Activated CD4-positive, CD25-positive, alpha-beta regulatory T cell (primary cell): ENCODE measurements around the gene IFT80.

ENCODE experiments used
- DNase-seq, 4 experiments: peaks; one replicate each; lab custom pipeline; 2025; lab: John Stamatoyannopoulos, UW

The IFT80 gene

DNA sequence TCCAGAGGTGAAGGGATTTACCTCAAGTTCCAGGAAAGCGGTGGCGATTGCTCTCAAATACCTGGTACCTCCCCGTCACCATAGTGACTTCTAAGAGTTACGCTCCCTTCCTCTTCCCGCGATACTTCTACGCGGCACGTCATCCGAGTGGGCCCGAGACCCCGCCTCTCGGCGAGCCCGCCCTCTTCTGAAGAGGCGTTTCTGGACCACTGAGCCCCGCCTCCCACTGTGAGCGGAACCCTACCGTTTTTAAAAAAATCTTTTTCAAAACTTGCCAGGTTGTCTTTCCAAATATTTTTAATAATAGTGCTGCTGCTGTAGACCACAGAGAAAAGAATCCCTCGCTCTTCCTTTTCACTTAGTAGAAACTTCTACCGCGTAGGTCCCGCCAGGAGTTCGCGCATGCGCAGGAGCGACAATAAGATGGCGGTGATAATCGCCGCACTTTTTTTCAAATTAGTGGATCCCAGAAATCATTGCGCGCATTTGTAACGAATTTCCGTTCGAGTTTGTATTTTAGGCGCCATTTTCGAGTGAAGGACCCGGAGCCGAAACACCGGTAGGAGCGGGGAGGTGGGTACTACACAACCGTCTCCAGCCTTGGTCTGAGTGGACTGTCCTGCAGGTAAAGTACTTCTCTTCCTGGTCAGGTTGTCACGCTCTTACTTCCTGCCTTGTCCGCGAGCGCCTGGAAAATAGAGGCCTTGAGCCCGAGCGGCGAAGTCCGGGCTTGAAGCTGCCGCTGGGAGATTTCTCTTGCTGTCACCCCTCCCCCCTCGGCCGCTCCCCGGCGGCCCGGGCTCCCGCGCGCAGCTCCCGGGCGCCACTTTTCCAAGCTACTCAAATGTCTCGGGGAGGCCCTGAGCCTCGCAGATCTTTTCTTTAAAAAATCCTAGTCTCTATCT, at the start of gene IFT80, which contains the start of gene SMC4:
Gene IFT80 (minus strand): TSS at position 101 of the 905 bp plus-strand sequence. CDS start 14,625 bp downstream, outside the sequence.
Gene SMC4 (plus strand): TSS at position 526 of the 905 bp plus-strand sequence. CDS start 1,177 bp downstream, outside the sequence.
- DNase-seq, result peak; percentile 76 to 89 (median 89)

DNA sequence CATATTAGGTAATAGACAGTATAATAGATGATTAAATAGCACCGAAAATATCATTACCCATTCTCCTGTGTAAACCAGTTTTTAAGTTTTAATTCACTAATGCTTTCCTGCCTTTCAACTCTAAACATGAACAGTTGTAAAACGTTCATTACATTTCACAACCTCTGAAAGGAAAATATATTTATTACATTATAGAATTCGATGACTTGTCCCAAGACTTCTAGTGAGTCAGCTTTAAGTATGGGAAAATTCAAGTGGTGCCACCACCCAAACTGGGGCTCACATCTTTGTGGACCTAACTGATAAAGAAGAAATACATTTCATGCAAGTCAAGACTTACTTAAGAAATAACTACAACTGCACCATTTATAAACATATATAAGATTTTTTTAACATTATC, 48.5 kb upstream of the IFT80 start:
- DNase-seq, result no peak

DNA sequence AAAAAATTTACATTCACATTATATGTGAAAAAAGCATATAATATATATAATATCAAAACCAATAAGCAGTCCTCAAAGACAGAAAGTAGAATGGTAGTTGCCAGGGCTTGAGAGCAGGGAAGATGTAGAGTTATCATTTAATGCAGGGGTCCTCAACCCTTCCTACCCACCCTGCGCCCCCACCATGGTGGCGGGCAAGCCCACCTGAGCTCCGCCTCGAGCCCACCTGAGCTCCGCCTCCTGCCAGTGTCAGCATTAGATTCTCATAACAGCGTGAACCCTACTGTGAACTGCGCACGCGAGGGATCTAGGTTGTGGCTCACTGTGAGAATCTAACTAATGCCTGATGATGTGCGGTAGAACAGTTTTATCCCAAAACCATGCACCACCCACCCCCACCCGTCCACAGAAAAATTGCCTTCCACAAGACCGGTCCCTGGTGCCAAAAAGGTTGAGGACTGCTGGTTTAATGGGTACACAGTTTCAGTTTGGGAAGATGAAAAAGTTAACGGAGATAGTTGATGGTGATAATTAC, 47.6 kb upstream of the IFT80 start:
- no peak for DNase-seq

DNA sequence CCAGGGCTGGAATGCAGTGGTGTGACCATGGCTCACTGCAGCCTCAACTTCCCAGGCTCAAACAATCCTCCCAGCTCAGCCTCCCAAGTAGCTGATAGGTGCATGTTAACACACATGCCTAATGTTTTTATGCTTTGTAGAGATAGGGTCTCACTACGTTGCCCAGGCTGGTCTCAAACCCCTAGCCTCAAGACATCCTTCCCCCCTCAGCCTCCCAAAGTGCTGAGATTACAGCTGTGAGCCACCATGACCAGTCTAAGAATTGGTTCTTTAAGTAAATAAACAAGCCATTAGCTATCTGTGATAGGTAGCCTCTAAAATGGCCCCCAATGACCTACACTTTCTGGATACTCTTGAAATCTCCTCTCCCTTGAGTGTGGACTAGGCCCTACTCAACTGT, 46.8 kb upstream of the IFT80 start:
- no peak for DNase-seq

DNA sequence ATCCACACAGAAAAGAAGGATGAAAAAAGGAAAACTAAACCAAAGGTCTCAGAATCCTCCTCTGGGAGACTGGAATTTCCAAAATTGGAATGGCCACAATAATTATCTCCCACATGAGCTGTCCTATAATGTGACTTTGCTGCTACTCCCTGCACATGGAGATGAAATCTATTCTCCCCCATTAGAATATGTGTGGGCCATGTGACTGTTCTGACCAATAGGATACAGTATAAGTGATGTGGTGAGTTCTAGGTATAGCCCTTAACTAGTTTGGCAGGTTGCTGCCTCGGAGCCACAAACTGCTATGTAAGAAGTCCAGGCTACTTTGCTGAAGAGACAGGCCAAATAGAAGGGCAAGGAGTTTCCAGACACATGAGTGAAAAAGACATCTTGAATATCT, 45.4 kb upstream of the IFT80 start:
- DNase-seq, result no peak

DNA sequence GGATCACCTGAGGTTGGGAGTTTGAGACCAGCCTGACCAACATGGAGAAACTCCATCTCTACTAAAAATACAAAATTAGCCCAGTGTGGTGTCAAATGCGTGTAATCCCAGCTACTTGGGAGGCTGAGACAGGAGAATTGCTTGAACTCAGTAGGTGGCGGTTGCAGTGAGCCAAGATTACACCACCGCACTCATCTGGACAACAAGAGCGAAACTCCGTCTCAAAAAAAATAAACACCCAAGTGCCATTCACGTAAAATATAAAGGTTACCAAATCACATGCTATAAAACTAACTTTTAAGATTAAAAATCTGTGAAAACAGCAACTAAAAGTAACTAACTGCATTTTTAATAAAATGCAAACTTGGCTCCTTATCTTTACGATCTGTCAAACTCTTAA, 41.7 kb upstream of the IFT80 start:
- DNase-seq, result no peak

DNA sequence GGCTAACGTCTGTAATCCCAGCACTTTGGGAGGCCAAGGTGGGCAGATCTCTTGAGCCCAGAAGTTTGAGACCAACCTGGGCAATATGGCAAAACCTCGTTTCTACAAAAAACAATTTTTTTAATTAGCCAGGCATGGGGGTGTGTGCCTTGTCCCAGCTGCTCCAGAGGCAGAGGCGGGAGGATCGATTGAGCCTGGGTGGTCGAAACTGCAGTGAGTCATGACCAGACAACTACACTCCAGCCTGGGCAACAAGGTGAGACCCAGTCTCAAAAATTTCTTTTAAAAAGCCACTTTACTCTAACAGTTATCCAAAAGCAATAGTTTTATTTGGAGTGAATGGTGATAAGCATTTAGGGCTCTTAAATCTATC, 38.0 kb upstream of the IFT80 start:
- DNase-seq, result no peak

DNA sequence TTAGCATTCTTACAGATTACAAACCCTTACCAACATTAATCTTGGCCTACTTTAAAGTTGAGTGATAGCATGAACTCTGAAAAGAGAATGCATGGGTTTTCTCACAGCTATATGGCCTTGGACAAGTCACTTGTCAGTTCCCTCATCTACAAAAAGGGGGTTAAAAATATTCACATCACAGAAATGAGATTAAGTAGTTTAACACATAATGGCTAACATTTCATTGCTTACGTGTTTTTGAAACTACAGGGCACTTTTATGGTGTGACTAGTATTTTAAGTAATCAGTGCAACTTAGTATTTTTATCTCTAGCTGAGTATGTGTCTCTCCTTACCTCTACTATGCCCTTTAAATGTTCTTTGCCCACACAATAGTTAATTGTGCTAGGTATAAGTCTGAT, 36.7 kb upstream of the IFT80 start:
- DNase-seq, result no peak

DNA sequence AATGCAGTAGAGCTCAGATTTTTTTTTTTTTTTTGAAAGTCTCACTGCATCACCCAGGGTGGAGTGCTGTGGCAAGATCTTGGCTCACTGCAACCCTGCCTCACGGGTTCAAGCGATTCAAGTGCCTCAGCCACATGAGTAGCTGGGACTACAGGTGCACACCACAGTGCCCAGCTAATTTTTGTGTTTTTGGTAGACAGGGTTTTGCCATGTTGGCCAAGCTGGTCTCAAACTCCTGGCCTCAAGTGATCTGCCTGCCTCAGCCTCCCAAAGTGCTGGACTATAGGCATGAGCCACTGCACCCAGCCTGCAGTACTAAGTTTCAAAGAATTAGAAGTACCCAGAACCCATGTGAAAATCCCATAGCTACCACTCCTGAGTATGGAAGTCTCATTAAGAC, 36.1 kb upstream of the IFT80 start:
- no peak for DNase-seq

DNA sequence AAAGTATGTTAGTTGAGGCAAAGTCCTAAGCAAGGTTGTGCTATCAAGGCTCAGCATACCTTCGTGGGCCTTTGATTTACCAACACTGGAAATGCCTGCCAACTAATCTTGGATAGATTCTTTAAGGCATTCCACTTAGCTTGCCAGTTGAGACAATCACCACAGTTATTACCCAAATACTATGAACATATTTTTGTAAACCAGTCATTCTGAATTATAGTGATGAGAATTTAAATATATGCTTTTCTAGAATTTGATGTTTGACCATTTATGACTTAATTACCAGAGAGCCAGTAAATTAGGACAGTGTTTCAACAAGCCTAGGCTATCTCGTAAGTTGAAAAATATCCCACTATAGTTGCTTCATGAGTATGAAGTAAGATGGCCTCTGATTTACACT, 35.0 kb upstream of the IFT80 start:
- no peak for DNase-seq

DNA sequence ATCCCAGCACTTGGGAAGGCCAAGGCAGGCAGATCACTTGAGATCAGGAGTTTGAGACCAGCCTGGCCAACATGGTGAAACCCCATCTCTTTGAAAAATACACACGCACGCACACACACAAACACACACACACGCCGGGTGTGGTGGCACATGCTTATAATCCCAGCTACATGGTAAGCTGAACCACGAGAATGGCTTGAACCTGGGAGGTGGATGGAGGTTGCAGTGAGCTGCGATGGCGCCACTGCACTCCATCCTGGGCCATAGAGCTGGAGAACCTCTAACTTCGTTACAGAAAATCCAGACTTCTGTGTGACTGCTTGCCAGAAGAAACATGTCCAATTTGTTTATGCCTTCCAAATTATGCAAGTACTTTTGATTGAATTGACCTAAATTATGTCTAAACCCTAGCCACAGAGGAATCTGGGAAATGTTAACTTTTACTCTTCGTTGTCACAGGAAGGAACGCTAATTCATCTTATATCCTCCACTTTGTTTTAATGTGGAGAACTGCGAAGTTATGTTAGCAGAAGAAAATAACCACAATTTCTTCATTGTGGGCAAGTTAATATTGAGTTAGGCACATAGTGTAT, 28.9 kb upstream of the IFT80 start:
- DNase-seq, result no peak

DNA sequence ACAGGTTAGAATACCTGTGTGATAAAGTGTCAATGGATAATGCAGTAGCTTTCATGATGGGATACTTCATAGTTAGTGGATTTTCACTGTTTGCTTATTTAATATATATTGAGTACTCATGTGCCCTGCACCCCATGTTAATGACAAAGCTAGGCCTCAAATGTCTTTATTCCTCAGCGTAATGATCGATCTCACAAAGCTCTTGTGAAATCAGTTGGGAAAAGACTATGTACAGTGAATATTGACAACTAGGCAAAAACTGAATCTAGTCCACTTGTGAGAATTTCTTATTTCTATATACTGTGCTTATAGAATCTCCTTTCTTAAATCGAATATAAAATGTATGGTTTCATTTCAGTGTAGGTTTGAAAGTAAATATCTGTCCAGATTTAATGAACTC, 18.3 kb upstream of the IFT80 start:
- DNase-seq, result no peak

DNA sequence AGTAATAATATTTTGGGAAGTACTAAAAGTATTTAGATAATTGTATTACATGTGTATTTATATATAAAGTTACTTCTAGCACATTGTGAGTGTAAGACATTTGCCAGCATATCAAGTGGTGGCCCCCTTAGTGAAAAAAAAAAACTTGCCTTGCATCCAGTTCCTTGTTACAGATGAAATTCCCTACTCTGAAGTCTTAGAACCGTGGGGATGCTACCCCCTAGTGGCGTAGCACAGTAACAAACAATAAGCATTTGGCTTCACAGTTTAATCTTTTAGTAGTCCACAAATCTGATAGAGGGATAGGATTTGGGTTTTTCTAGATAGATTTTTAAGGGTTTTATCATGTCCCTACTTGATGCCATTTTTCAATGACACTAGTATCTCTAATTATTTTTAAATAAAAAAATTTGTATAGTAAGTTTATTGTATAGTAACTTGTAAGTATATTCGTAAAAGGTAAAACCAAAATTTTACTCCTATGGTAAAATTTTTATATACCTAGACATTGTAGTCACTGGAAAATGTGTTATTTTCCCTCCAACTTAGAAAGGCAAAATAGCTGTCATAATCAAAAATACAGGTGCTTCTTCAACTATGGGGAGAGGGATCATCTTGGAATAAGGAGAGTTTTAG, 14.7 kb upstream of the IFT80 start:
- peak; percentile 24 to 30 (median 26) for DNase-seq

DNA sequence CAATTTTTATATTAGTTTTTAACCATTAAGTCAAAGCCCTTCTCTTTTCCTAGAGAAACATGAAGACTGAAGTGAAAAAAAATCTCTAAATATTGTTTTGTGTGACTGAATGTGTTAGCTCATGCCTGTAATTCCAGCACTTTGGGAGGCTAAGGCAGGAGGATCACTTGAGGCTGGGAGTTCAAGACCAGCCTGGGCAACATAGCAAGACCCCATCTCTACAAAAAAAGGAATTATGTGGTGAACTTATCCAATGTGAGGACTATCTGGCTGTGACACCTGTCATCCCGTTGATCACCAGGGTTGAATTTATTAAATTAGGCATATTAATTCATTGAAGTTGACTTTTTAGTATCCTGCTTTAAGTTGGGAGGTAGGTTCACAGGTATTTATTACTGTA, 13.5 kb upstream of the IFT80 start:
- DNase-seq, result no peak

DNA sequence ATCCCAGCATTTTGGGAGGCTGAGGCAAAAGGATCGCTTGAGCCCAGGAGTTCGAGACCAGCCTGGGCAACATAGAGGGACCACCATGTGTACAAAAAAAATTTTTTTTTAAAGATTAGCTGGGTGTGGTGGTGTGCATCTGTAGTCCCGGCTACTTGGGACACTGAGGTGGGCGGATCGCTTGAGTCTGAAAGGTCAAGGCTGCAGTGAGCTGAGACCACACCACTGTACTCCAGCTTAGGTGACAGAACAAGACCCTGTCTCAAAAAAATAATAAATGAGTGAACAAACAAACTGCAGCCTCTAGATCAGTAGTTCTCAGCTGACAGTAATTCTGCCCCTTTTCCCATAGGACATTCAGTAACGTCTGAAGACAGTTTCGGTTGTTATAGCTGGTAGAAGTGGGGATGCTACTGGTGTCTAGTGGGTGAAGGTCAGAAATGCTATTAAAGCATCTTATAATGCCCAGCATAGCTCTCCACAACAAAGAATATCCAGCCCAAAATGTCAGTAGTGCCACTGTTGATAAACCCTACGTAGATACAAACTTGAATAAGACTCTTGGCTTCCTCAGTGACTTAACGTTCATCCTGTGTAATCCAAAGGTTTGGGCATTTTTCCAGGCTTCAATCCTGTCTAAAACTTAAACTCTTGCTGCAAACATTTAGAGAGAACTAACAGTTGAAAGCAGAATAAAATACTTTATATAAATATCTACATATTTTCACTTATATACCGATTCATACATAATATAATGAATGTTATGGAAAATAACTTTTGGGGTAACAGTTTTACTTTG, 11.0 kb upstream of the IFT80 start:
- no peak for DNase-seq

DNA sequence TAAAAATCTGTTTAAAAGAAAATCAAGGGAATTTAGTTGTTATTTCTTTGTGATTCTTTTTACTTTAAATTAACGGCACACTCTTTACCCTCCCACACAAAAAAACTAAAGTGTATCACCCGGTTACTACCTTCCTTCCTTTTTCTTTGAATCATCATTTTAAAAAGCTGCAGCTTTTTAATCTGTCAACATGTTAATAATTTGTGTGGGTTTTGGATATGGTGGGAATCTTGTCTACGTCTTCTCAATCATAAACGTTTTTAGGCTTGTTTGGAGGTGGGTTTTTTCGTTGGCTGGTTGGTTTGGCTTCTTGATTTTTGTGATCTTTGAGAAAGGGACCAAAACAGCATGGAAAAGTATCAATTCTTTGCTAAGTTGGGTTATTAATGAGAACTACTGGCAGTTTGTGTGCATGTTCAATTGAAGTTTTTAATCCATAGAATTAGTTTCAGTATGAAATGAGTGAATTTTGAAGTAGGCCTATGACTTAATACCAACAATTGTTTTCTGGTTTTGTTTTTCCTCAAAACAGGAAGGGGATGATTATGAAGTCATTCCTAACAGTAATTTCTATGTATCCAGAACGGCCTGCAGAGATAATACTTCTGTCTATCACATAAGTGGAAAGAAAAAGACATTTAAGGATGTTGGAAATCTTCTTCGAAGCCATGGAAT, 4.9 kb upstream of the IFT80 start:
- DNase-seq, result no peak

DNA sequence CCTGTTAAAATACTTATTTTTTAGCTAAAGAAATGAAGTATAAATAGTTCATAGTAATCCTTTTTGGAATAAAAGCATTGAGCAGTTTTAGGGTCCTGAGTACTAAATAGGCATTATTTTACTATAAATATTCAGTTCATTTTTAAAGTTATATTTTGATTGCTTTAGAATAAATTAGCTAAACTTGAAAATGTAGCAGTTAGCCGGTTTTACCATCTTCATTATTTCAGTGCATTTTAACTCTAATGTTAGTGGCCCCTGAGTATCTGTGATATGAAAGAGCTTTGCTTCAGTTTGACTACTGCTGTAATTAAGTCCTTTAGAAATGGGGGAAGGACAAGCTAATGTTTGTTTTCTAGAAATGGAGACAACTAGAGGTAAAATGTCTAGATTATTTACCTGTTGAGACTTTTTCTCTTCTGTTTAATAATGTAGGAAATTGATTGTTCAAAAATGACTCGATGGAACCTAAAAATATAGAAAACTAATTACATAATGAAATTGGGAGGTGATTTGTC, 4.1 kb upstream of the IFT80 start:
- DNase-seq, result no peak

DNA sequence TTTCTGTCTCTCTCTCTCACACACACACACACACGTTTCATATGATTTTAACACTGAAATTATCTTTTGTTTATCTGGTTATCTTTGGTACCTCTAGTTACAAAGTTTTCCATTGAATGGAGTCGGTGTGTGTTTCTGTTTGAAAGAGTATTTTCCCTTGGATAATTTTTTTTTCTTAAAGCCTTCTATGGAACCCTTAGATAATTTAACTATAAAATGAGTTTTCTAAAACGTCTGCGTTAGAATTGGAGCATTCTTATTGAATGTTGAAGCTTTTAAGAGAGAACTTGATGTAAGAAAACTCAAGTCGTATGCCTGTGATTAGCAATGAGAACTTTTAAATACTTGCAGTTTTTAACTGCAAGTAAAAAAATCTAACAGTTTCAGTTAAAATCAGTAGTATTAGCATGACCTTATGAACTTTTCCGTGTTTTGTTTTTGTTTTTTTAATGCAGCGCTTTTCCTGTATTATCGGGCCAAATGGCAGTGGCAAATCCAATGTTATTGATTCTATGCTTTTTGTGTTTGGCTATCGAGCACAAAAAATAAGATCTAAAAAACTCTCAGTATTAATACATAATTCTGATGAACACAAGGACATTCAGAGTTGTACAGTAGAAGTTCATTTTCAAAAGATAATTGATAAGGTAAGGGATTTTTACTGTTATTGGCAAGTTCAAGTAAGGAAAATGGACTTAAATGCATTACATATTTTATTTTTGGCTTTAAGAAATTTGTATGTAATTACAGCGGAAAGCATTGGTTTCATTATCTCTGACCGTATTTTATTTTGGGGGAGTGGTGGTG, 3.4 kb upstream of the IFT80 start:
- no peak for DNase-seq

DNA sequence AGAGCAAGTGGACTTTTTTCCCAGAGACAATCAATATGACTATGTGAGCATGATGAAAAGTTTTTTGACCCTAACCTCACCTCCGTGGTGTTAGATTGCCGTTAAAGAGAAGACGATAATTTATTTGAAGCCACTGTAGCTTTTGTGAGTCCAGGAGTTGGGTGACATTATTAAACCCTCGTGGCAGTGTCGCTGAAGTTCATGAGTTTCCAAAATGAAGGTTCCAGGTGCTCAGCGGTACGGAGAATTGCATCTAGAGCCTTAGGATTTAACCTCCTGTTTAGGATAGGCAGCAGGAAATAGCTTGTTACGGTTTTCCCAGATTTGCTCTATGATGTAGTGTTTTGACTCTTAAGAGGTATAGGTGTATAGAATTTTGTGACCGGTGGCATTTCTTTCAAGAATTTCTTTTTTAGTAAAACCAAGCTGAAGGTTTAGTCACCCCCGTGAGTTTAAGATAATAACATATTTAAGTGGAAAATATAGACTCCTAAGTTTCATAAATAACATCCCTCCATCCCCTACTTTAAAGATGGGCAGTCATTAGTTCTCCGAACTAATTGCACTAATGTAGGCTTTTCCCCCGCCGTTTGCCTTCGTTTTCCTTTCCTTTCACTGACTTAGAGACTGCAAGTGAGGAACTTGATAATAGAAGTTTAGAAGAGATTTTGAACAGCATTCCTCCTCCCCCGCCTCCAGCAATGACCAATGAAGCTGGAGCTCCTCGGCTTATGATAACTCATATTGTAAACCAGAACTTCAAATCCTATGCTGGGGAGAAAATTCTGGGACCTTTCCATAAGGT, 2.5 kb upstream of the IFT80 start:
- DNase-seq, result no peak
